Eye (tissue), 1 donor: ENCODE results near the gene DMTF1.
A peak's percentile ranks its signal among the peaks of the same experiment; 100 is the strongest.

Experiments used
- DNase-seq: peaks from one replicate; pipeline ENCODE4 v3.0.0-alpha.2; 2015

Gene DMTF1

DNA sequence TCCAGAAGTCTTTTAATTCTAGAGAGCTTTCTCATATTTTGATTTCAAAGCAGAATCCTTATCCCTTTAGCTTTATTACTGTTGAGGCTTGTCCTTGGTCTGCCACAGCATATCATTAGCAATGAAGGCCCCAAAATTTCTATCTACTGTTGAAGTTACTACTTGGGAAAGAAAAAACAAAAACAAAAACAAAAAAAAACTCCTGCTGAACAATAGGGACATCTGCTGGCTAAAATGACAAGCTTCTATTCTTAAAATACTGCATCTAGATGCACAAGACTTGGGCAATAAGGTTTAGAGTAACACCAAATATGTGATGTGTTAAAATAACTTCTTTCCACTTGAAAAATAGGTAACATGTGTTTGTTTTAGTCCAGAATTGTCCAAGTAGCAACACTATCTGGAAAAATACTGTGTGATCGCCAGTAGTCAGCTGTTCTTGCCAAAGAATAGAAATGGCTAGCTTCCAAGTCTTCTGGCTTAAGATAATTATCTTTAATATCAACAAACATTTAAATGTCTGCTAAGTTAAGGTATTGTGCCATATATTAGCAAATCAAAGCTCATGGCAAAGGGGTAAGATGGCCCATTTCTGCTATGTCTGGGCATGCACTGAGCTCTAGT, 3.8 kb upstream of the DMTF1 start:
- peak; percentile 38 for DNase-seq

DNA sequence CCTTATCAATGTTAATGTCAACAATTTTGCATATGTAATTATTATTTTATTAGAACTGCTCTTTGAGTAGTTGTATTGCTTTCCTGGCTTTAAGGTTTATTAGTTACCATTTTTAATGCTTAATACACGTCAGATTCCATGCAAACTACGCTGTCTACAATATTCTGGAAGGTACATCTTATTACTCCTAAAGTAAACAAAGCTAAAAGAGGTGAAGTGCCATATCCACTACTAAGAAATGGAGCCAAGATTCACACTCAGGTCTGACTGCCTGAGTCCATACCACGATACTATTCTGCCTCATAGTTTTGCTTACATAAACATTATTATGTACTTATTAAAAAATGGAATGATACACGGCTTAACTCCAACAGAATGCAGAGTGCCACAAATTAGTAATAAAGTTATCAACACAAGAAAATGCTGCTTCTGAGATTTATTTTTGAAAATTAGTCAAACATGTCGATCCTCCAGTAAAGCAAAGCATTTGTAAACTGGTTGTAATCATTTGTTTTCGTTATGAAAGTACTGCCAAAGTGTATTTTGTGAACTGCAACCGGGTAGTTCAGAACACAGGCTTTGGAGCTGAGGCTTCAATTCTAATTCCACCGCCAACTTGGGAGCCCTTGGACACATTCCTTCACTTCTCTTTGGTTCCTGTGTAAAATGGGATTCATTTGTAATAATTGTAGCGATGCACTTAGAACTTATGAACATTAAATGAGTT, 1.1 kb upstream of the DMTF1 start:
- no peak for DNase-seq

DNA sequence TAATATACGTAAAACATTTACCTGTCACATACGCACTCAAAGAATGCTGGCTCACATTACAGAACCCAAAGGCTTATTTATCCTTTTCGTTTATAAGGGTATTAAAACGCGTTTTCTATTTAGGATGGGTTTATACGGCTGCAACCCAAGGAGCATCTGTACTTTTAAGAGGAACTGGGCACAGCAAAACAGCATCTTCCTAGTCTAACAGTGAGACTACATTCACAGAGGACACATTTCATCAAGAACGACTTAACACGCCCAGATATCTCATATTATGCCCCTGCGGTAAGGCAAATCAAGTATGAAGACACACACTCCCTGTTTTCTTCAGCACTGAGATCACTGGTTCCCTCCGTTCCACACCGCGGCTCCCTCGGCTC, 533 bp upstream of the DMTF1 start:
- DNase-seq = no peak

DNA sequence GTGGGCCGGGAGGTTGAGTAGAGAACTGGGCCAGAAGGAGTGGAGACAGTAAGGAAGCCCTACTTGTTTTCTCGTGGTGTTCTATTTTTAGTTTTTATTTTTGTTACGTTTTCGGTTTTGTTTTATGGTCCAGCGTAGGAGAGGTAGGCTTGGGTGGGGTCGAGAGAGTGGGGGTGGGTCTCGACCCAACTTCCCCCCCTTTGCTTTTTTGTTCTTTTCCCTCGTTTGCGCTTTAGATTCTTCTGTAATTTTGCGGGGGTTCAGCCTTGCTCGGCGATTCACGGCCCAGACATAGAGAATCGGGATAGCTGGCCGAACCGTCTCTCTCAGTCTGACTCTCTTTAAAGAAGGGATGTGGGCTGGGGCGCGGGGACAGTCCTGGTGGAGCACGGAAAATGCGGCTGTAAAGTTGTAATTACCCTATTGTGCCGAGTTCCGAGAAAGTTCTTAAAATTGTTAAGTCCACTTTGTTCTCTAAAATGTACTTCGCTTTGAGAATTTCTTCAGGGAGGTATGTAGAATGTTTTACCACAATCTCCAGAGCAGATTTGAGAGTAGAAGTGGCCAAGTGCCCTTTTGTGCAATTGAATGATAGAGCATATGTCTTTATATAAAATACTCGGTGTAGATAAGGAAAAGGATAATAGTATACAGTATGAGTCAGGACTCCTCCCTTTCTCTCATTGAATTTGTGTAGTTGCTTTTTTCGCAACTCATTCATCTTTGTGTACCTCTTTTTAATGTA, 816 bp downstream of the DMTF1 start:
- DNase-seq = peak; percentile 77

- DNase-seq = peak; percentile 5
Observed at GRCh38 chr7:87154166-87154565, 1.9 kb downstream of the DMTF1 start.

GRCh38 chr7:87154569-87154968, 2.3 kb downstream of the DMTF1 start:
- peak; percentile 4 for DNase-seq

DNA sequence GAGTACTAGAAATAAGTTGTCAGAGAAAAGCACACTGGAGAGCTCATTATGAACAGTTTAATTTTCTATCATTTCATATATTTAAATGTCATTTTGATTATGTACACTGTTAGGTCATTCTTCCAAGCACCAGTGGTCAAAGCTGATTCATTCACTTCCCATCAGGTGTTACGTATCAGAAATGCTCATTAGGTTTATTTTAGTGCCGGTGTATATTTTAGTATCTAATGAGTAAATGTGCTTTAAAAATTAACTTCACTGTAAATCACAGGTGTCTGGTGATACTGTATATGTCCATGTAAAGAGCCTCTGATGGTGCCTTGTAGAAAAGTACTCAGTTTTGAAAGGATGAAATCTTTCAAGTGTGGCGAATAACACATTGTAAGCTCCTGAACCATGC, 3.5 kb downstream of the DMTF1 start:
- DNase-seq = no peak

DNA sequence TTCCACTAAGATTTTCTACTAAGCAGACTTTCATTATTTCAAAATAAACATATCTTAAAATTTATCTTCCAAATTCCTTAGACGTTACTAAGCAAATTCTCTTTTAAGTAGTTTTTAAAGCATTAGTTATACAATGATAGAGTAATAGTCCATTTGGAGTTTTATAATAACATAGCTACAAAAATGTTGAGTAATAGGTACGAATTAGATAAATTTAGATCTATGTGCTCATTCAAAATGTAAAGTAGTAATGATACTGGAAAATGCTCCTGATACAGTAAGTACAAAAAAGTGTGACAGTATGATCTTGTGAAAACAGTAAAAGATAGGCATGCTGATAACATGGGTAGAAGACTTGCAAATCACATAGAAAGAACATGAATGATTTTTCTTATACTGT, 4.5 kb downstream of the DMTF1 start:
- DNase-seq = no peak

DNA sequence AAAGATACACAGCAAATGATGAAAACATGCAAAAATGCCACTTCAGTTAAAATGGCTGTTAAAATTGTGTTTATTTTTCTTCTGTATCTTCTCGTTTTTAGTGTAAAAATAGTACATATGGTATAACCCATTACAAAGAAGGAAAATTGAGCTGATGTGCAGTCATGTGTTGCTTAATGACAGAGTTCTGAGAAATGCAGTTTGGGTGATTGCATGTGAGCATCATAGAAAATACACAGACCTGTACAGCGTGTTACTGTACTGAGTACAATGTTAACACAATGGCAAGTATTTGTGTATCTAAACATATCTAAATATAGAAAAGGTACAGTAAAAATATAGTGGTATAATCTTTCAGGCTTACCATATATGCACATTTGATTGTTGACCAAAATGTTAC, 7.3 kb downstream of the DMTF1 start:
- no peak for DNase-seq

DNA sequence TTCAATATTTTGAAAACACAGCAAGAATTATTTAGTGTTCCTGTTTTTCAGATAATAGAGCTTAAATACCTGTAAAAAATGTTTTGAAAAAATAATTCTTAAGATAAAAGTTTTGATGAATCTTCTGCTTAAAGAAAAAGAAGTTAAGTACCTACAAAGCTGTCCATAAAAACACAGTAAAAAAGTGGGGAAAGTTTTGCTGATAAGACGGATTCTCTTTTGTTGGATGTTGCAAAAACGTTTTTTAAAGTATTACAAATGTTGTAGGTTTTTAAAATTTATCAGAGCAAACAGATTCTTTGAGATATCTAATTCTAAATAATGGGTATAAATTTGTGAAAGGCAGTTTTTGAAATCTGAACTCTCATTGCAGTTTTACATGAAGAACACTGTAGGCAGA, 12.2 kb downstream of the DMTF1 start:
- no peak for DNase-seq

GRCh38 chr7:87170828-87171227, 18.6 kb downstream of the DMTF1 start:
- DNase-seq = no peak

GRCh38 chr7:87171282-87171934, 19.2 kb downstream of the DMTF1 start:
- DNase-seq = no peak

DNA sequence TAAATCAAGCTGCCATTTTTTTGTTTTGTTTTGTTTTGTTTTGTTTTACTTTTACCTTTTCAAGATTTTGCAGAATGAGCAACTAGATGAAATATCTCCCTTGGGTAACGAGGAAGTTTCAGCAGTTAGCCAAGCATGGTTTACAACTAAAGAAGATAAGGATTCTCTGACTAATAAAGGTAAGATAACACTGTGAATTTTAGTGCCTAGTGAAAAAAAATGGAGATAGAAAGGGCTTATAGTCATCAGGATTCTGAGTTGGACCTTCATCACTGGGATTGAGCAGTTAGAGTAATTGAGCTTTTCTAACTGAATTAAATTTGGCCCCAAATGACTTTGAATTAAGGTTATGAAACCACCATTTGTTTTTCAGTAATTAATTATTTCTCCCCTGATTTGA, 21.2 kb downstream of the DMTF1 start:
- no peak for DNase-seq

DNA sequence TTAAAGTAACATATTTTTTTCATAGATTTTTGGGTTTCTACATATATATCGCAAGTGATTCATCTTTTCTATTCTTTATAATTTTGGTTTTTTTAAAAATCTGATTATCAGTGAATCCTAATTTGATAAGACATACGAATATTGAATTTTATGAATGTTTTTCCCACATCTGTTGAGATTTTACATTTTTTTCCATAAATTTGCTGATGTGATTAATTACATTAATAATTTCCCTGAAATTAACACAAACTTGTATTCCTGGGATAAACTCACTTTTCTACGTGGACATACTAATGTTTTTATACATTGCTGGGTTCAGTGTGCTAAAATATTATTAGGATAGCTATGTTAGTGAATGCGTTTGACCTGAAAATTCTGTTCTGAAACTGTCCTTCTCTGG, 26.1 kb downstream of the DMTF1 start:
- DNase-seq = no peak

- DNase-seq = no peak
Observed at GRCh38 chr7:87179180-87179579, 26.9 kb downstream of the DMTF1 start.

DNA sequence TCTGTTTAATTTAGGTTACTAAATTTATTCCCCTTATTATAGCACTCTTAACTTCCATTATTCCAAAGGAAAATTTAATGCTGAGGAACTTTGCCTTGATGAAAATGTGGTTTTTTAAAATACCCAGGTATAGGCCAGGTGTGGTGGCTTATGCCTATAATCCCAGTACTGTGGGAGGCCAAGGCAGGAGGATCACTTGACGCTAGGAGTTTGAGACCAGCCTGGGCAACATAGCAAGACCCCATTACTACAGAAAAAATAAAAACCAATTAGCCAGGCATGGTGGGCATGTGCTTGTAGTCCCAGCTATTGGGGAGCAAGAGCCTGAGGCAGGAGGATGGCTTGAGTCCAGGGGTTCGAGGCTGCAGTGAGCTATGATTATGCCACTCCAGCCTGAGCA, 34.9 kb downstream of the DMTF1 start:
- no peak for DNase-seq

GRCh38 chr7:87188930-87189329, 36.7 kb downstream of the DMTF1 start:
- no peak for DNase-seq

DNA sequence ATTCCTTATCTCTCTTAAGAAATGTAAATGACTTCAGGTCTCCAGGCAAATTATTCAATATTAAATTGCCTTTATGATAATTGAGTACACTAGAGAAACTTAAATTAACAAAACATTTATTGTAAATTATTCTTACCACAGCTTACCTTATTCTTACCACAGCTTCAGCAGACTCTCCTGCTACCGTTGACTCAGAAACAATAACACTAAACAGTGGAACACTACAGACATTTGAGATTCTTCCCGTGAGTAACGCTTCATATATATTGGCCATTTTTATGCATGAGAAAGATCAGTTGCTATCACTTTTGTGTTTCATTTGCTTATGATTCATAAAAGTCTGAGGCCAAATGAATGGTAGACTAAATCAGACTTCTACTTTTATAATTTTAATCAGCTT, 38.5 kb downstream of the DMTF1 start:
- DNase-seq = no peak

GRCh38 chr7:87192784-87193487, 40.7 kb downstream of the DMTF1 start:
- no peak for DNase-seq

DNA sequence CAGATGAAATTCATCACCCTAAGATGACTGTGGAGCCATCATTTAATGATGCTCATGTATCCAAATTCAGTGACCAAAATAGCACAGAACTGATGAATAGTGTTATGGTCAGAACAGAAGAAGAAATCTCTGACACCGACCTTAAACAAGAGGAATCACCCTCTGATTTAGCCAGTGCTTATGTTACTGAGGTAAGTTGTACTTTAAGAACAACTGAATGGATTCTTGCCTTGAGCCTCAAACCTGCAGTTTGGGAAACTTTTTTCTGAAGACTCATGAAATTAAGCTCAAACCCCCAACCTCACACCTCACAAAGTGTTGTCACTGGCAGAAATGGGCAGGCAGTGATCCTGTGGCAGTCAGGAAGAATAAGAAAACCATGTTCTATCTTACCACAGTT, 41.7 kb downstream of the DMTF1 start:
- no peak for DNase-seq

DNA sequence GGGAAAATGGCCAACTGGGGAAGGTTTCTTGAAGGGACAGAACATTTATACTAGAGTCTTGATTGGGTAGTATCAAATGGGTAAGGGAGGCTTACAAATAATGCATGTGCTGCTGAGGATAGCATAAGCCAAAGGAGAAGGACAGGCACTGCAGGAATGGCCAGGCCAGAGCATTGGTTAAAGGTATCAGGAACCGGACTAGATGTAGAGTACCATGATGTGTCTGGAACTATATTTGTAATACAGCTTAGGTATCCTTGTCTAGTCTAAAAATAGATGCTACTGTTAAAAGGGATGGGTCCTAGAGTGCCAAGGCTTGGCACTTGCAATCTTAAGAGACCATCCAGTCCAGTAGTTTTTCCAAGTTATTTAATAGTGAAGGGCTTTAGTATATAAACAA, 47.0 kb downstream of the DMTF1 start:
- no peak for DNase-seq

DNA sequence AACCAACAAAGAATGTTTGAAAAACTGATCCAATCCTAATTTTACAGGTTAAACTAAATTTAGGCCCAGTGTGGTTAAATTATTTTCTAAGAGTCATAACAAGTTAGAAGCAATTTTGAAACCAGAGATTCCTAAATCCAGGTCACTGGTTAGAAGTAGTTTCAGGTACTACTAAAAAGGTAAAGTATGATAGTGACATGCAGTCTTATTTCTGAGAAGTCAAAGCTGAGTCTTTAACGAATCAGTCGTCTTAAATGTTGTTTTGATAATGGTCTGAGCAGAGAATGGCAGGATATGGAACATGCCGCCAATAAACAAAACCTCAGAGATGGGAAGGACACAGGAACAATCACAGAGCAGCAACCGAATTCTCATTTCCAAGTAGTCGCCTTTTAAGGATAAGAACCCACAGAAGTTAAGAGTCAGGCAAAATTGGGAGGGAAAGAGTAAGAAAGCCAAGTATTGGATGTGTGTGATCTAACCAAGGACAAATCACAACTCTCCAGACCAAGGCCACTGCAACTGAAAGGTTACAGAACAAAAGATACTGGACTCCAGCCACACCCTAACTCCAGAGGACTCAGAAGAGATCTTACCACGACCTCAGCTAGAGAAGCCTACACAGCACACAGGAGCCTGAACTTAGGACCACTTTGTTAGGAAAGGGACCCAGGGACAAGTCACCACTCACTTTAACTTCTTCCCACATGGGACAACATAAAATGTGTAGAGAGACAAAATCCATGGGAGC, 47.6 kb downstream of the DMTF1 start:
- DNase-seq = no peak
